SKM-1 (cell line): Measurements from ENCODE around the gene MYO15B.

Experiments used
- DNase-seq: peaks from one replicate; lab custom pipeline; 2025; ENCODE audit not compliant: unreplicated experiment; lab: John Stamatoyannopoulos, UW

The MYO15B gene

GRCh38 chr17:75558666-75559530 lies 28.7 kb upstream of the MYO15B start:
- DNase-seq, result no peak

GRCh38 chr17:75559958-75560533 lies 27.6 kb upstream of the MYO15B start:
- no peak for DNase-seq

- DNase-seq, result no peak
These were observed 25.5 kb upstream of the MYO15B start for GRCh38 chr17:75561927-75562603.

GRCh38 chr17:75563063-75563758 lies 24.4 kb upstream of the MYO15B start:
- DNase-seq, result no peak

- DNase-seq, result no peak
These were observed 23.4 kb upstream of the MYO15B start for GRCh38 chr17:75564195-75564594.

GRCh38 chr17:75565066-75565465 lies 22.5 kb upstream of the MYO15B start:
- DNase-seq, result no peak

GRCh38 chr17:75565618-75566017 lies 22.0 kb upstream of the MYO15B start:
- DNase-seq, result no peak

GRCh38 chr17:75566416-75566815 lies 21.2 kb upstream of the MYO15B start:
- DNase-seq, result no peak

- DNase-seq, result no peak
These were observed 20.8 kb upstream of the MYO15B start for GRCh38 chr17:75566834-75567233.

GRCh38 chr17:75568412-75569255 lies 19.0 kb upstream of the MYO15B start:
- no peak for DNase-seq

GRCh38 chr17:75570034-75570676 lies 17.4 kb upstream of the MYO15B start:
- DNase-seq, result no peak

- DNase-seq, result no peak
These were observed 16.8 kb upstream of the MYO15B start for GRCh38 chr17:75570772-75571171.

GRCh38 chr17:75571197-75571884 lies 16.3 kb upstream of the MYO15B start:
- peak; percentile 83 for DNase-seq

- DNase-seq, result no peak
These were observed 15.8 kb upstream of the MYO15B start for GRCh38 chr17:75571885-75572215.

GRCh38 chr17:75572713-75573539 lies 14.7 kb upstream of the MYO15B start:
- no peak for DNase-seq

- DNase-seq, result no peak
These were observed 14.1 kb upstream of the MYO15B start for GRCh38 chr17:75573540-75573957.

- DNase-seq, result no peak
These were observed 13.6 kb upstream of the MYO15B start for GRCh38 chr17:75573994-75574393.

- DNase-seq, result no peak
These were observed 13.1 kb upstream of the MYO15B start for GRCh38 chr17:75574404-75575036.
